T-helper 1 cell treated with Interleukin-12 subunit alpha and Interleukin-12 subunit beta and Interleukin-4 antibody, amounts not matched to agents 30 μg/mL and 1 μg/mL, for 36 hours (primary cell): ENCODE results near the gene FRAS1.

Source experiments
- H3K27ac Mint-ChIP-seq: one replicate; pipeline ENCODE4 v1.8.0; 2021; ENCODE audit warnings: mild to moderate bottlenecking, mixed read lengths
- H3K27me3 Mint-ChIP-seq: one replicate; pipeline ENCODE4 v1.8.0; 2021; ENCODE audit warnings: low read depth, mixed read lengths
- H3K36me3 Mint-ChIP-seq: one replicate; pipeline ENCODE4 v1.8.0; 2021; ENCODE audit warnings: low read depth, mixed read lengths
- H3K4me1 Mint-ChIP-seq: one replicate; pipeline ENCODE4 v1.8.0; 2021; ENCODE audit warnings: low read depth, mixed read lengths
- H3K4me3 Mint-ChIP-seq: one replicate; pipeline ENCODE4 v1.8.0; 2021; ENCODE audit warnings: mild to moderate bottlenecking, moderate library complexity, mixed read lengths
- H3K9me3 Mint-ChIP-seq: one replicate; pipeline ENCODE4 v1.8.0; 2021; ENCODE audit warnings: mixed read lengths

FRAS1 gene

GRCh38 chr4:78395642-78396041, 338.5 kb downstream of the FRAS1 start:
- H3K9me3 Mint-ChIP-seq, result peaks cover 10% of the 10 kb centered on the region
- H3K27ac Mint-ChIP-seq, result no peak overlapping the region
- H3K36me3 Mint-ChIP-seq, result no peaks in the 10 kb centered on the region
- H3K4me3 Mint-ChIP-seq, result no peak overlapping the region
- H3K4me1 Mint-ChIP-seq, result no peaks in the 10 kb centered on the region
- peaks cover 6% of the 10 kb centered on the region for H3K27me3 Mint-ChIP-seq

DNA sequence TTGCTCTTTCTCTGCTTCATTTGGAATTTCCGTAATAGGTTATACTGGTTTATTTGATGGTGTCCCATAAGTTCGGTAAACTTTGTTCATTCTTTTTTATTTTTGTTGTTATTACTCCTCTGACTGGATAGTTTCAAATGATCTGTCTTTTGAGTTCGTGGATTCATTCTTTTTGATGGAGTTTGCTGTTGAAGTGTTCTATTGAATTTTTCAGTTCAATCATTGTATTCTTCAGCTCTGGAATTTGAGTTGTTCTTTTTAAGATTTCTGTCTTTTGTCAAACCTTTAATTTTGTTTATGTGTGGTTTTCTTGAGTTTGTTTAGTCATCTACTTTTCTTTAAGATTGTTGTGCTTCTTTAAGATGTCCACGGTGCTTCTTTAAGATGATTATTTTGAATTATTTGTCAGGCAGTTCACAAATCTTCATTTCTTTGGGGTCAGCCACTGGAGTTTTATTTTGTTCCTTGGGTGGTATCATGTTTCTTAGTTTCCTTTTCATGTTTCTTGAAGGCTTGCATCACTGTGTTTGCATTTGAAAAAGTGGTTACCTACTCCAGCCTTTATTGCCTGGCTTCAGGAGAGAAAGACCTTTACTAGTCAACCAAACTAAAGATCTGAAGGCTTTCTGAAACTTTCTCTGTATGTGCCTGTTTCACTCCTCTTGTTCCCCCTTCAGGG, 339.6 kb downstream of the FRAS1 start:
- Mint-ChIP-seq H3K4me3 (no peak overlapping the region), H3K27me3 (peaks cover 6% of the 10 kb centered on the region), H3K9me3 (peaks cover 10% of the 10 kb centered on the region), H3K36me3 (no peaks in the 10 kb centered on the region), H3K27ac (no peak overlapping the region), H3K4me1 (no peaks in the 10 kb centered on the region)

- no peak overlapping the region for H3K27ac Mint-ChIP-seq
Measured at GRCh38 chr4:78397292-78397630, 340.1 kb downstream of the FRAS1 start.

GRCh38 chr4:78409612-78410202, 352.6 kb downstream of the FRAS1 start:
- Mint-ChIP-seq H3K36me3 (no peaks in the 10 kb centered on the region), H3K9me3 (no peaks in the 10 kb centered on the region), H3K27me3 (peaks cover 4% of the 10 kb centered on the region), H3K4me3 (no peak overlapping the region), H3K4me1 (no peaks in the 10 kb centered on the region), H3K27ac (no peak overlapping the region)

More at GRCh38 chr4:78397292-78397630, 340.1 kb downstream of the FRAS1 start:
- Mint-ChIP-seq H3K27me3 (peaks cover 6% of the 10 kb centered on the region), H3K36me3 (no peaks in the 10 kb centered on the region), H3K4me1 (no peaks in the 10 kb centered on the region), H3K4me3 (no peak overlapping the region), H3K9me3 (peaks cover 10% of the 10 kb centered on the region)

- H3K4me1 Mint-ChIP-seq, result no peaks in the 10 kb centered on the region
- H3K9me3 Mint-ChIP-seq, result no peaks in the 10 kb centered on the region
- H3K36me3 Mint-ChIP-seq, result no peaks in the 10 kb centered on the region
- no peak overlapping the region for H3K4me3 Mint-ChIP-seq
- H3K27ac Mint-ChIP-seq, result no peak overlapping the region
- peaks cover 3% of the 10 kb centered on the region for H3K27me3 Mint-ChIP-seq
Measured at GRCh38 chr4:78410225-78410624, 353.1 kb downstream of the FRAS1 start.

- Mint-ChIP-seq H3K4me1 (no peaks in the 10 kb centered on the region), H3K27me3 (peaks cover 7% of the 10 kb centered on the region), H3K4me3 (no peak overlapping the region), H3K27ac (no peak overlapping the region), H3K9me3 (no peaks in the 10 kb centered on the region), H3K36me3 (no peaks in the 10 kb centered on the region)
Measured at GRCh38 chr4:78410676-78411075, 353.6 kb downstream of the FRAS1 start.

- H3K4me1 Mint-ChIP-seq, result no peaks in the 10 kb centered on the region
- H3K4me3 Mint-ChIP-seq, result no peak overlapping the region
- no peak overlapping the region for H3K27ac Mint-ChIP-seq
- no peaks in the 10 kb centered on the region for H3K9me3 Mint-ChIP-seq
- H3K36me3 Mint-ChIP-seq, result no peaks in the 10 kb centered on the region
- H3K27me3 Mint-ChIP-seq, result peaks cover 19% of the 10 kb centered on the region
Measured at GRCh38 chr4:78414116-78414515, 357.0 kb downstream of the FRAS1 start.

DNA sequence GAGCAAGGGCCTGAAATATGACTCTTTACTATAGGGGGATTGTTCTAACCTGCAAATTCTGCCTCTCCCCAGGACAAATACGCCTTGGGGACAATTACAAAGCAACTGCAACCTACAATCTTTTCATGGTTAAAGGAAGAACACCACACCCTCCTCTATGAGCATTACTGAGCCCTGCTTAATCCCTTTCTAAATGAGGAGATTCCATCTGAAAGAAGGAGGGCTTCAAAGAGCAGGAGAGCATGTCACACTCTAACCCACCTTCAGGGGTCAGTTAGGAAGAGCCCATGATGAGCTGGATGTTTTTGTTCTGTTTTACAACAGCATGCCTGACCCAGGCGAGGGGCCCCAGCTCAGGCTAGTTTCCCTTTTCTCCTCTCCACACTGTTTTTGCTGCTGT, 360.5 kb downstream of the FRAS1 start:
- H3K9me3 Mint-ChIP-seq, result no peaks in the 10 kb centered on the region
- no peak overlapping the region for H3K27ac Mint-ChIP-seq
- no peaks in the 10 kb centered on the region for H3K4me1 Mint-ChIP-seq
- peaks cover 26% of the 10 kb centered on the region for H3K27me3 Mint-ChIP-seq
- no peak overlapping the region for H3K4me3 Mint-ChIP-seq
- no peaks in the 10 kb centered on the region for H3K36me3 Mint-ChIP-seq

DNA sequence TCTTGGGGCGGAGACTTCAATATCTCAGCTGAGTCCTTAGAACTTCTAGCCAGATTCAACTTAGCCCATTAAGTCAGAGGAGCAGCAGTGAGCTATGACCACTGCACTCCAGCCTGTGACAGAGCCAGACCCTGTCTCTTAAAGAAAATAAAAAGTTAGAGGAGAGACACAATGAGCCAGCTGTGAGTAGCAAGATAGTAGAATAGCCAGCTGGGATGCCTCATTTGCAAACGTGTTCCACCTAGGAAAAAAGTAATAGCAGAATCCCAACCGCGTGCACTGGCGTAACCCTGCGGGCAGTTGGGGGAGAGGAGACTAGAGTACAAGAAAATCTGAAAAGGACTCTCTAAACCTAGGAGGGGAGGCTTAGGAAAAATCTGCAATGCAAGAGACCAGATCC, 361.3 kb downstream of the FRAS1 start:
- H3K9me3 Mint-ChIP-seq, result no peaks in the 10 kb centered on the region
- no peak overlapping the region for H3K27ac Mint-ChIP-seq
- no peaks in the 10 kb centered on the region for H3K36me3 Mint-ChIP-seq
- no peaks in the 10 kb centered on the region for H3K4me1 Mint-ChIP-seq
- H3K27me3 Mint-ChIP-seq, result peaks cover 25% of the 10 kb centered on the region
- H3K4me3 Mint-ChIP-seq, result no peak overlapping the region

GRCh38 chr4:78423790-78424189, 366.7 kb downstream of the FRAS1 start:
- H3K4me3 Mint-ChIP-seq, result no peak overlapping the region
- H3K4me1 Mint-ChIP-seq, result no peaks in the 10 kb centered on the region
- no peak overlapping the region for H3K27ac Mint-ChIP-seq
- H3K36me3 Mint-ChIP-seq, result no peaks in the 10 kb centered on the region
- peaks cover 16% of the 10 kb centered on the region for H3K27me3 Mint-ChIP-seq
- H3K9me3 Mint-ChIP-seq, result no peaks in the 10 kb centered on the region

GRCh38 chr4:78424461-78424860, 367.3 kb downstream of the FRAS1 start:
- Mint-ChIP-seq H3K9me3 (no peaks in the 10 kb centered on the region), H3K4me1 (no peaks in the 10 kb centered on the region), H3K4me3 (no peak overlapping the region), H3K36me3 (no peaks in the 10 kb centered on the region), H3K27me3 (peaks cover 16% of the 10 kb centered on the region), H3K27ac (no peak overlapping the region)

DNA sequence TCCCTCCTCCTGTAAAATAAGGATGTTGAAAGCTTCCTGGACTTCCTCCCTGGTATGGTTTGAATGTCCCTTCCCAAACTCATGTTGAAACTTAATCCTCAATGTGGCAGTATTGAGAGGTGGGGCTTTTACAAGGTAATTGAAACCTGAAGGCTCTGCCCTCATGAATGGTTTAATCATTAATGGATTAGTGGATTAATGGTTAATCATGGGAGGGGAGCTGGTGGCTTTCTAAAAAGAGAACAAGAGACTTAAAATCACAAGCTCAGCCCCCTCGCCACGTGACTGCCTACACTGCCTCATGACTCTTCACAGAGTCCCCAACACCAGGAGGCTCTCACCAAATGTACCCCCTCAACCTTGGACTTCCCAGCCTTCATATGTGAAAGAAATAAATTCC, 369.8 kb downstream of the FRAS1 start:
- no peaks in the 10 kb centered on the region for H3K9me3 Mint-ChIP-seq
- no peak overlapping the region for H3K4me3 Mint-ChIP-seq
- H3K4me1 Mint-ChIP-seq, result no peaks in the 10 kb centered on the region
- H3K27me3 Mint-ChIP-seq, result peaks cover 20% of the 10 kb centered on the region
- H3K27ac Mint-ChIP-seq, result no peak overlapping the region
- no peaks in the 10 kb centered on the region for H3K36me3 Mint-ChIP-seq

DNA sequence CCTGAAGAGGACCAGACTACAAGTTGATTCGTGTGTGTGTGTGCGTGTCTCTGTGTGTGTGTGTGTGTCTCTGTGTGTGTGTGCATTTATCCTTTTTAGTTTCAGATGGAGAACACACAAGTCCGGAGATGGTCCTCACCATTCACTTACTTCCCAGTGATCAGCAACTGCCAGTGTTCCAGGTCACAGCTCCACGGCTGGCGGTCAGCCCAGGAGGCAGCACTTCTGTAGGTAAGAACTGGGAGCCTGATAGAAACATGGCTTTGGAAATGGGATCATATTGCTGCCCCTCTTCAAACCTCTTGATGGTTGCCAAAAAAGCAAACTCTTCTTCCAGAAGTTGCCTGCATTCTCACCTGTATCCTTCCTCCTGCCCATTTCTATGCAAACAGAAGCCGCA, 371.9 kb downstream of the FRAS1 start:
- no peak overlapping the region for H3K27ac Mint-ChIP-seq
- H3K9me3 Mint-ChIP-seq, result no peaks in the 10 kb centered on the region
- H3K27me3 Mint-ChIP-seq, result peaks cover 19% of the 10 kb centered on the region
- no peaks in the 10 kb centered on the region for H3K36me3 Mint-ChIP-seq
- H3K4me1 Mint-ChIP-seq, result no peaks in the 10 kb centered on the region
- H3K4me3 Mint-ChIP-seq, result no peak overlapping the region

DNA sequence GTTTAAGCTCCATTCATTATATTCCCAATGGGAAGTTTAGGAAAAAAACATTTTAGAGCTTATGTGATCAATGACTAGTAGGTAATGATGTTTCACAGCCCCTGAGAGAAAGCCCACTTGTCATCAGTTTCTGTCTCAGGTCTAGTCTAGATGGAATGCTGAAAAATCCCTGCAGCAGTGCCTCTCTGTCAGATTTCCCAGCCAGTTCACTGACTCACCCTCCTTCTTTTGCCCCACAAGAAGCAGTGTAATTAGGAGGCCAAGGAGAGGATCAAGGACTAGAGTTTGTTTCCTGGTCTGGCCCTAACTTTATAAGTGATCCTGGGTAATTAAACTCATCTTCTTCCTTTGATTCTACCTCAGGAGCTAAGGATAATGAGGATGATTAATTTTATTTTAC, 375.8 kb downstream of the FRAS1 start:
- H3K4me1 Mint-ChIP-seq, result no peaks in the 10 kb centered on the region
- H3K4me3 Mint-ChIP-seq, result no peak overlapping the region
- peaks cover 11% of the 10 kb centered on the region for H3K27me3 Mint-ChIP-seq
- H3K27ac Mint-ChIP-seq, result no peak overlapping the region
- H3K36me3 Mint-ChIP-seq, result no peaks in the 10 kb centered on the region
- H3K9me3 Mint-ChIP-seq, result no peaks in the 10 kb centered on the region

DNA sequence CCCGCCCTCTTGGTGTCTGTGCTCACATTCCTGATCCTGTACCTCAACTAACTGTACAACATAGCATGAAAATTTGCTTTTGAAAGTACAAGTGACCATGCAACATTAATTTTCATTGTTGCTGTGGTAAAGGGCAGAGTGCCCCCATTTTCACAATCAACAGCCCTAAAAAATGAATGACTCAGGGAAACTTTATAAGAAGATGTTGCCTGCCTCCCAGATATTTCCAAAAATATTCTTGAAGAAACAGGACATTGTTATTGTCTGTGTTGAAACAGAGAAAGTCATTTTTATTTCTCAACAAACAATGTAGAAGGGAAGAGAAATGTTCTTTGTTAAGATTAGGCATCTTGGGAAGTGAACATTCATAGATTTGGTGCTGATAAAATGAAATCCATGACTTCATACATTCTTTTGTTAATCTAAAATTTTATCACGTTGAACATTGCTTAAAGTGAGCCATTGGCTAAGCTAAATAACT, 380.5 kb downstream of the FRAS1 start:
- H3K9me3 Mint-ChIP-seq, result no peaks in the 10 kb centered on the region
- H3K27ac Mint-ChIP-seq, result no peak overlapping the region
- H3K4me1 Mint-ChIP-seq, result no peaks in the 10 kb centered on the region
- no peaks in the 10 kb centered on the region for H3K36me3 Mint-ChIP-seq
- H3K4me3 Mint-ChIP-seq, result no peak overlapping the region
- peaks cover 6% of the 10 kb centered on the region for H3K27me3 Mint-ChIP-seq
